KOPT-K1 (cell line): ENCODE results near the gene MINAR2.

Source experiments
- H3K27ac ChIP-seq: fragments of 200-600 bp; sonication (generic); 2 replicates; pipeline ENCODE4 v1.5.1; 2016; ENCODE audit warnings: antibody characterized with exemption, mild to moderate bottlenecking, low read depth, low read length; ENCODE audit not compliant: poor library complexity, severe bottlenecking
- H3K36me3 ChIP-seq: fragments of 200-600 bp; sonication (generic); 2 replicates; pipeline ENCODE4 v1.5.1; 2017; ENCODE audit warnings: antibody characterized with exemption, mild to moderate bottlenecking, low read length, moderate library complexity; ENCODE audit not compliant: insufficient read depth
- H3K9me3 ChIP-seq: fragments of 200-600 bp; sonication (generic); 2 replicates; pipeline ENCODE4 v1.5.1; 2017; ENCODE audit warnings: antibody characterized with exemption, low read length, mild to moderate bottlenecking; ENCODE audit not compliant: insufficient read depth, poor library complexity, severe bottlenecking

Gene MINAR2

DNA sequence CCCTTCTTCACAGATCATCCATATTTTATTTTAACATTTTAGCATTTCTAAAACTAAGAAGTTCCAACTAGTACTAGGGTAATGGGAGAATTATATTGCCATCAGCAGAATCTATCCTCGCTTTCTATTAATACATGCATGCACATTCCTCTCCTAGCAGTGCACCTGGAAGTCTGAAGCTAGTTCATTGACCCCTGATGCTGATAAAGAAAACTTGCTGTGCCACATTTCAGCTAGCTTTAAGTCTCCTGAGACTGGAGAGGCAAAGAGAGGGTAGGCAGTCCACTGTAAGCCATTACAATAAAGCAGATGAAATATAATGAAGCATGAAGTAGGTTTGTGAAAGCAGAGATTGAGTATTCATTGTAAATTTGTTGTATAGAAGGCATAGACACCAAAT lies 15.8 kb downstream of the MINAR2 start:
- Histone ChIP-seq H3K9me3 (no peaks in the 10 kb centered on the region), H3K36me3 (no peaks in the 10 kb centered on the region), H3K27ac (no peak overlapping the region)

DNA sequence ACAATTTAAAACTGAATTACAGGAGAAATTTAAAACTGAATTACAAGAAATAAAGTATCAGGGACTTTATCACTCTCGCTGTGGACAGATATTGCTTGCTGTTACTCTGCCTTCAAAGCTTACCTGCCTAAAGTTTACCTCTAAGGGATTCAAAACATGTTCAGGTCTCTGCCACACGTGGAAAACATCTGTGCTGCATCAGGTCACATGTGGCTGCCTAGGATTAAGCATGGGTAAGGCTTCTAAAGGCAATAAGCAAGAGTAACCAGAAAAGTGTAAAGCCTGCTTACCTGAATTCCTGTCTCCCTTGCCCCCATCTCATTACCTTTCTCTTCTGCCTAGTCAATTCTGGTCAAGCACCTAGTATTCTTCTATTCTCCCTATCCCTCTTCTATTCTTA lies 18.9 kb downstream of the MINAR2 start:
- H3K9me3 ChIP-seq: no peaks in the 10 kb centered on the region
- no peaks in the 10 kb centered on the region for H3K36me3 ChIP-seq
- H3K27ac ChIP-seq: no peak overlapping the region

- no peaks in the 10 kb centered on the region for H3K9me3 ChIP-seq
- H3K27ac ChIP-seq: no peak overlapping the region
- H3K36me3 ChIP-seq: no peaks in the 10 kb centered on the region
Measured at GRCh38 chr5:129767927-129768380, 20.1 kb downstream of the MINAR2 start.

- H3K36me3 ChIP-seq: no peaks in the 10 kb centered on the region
- H3K9me3 ChIP-seq: no peaks in the 10 kb centered on the region
- H3K27ac ChIP-seq: no peak overlapping the region
Measured at GRCh38 chr5:129768735-129769134, 20.8 kb downstream of the MINAR2 start.

GRCh38 chr5:129770024-129770820 lies 22.3 kb downstream of the MINAR2 start:
- H3K27ac ChIP-seq: no peak overlapping the region
- H3K36me3 ChIP-seq: no peaks in the 10 kb centered on the region
- no peaks in the 10 kb centered on the region for H3K9me3 ChIP-seq

DNA sequence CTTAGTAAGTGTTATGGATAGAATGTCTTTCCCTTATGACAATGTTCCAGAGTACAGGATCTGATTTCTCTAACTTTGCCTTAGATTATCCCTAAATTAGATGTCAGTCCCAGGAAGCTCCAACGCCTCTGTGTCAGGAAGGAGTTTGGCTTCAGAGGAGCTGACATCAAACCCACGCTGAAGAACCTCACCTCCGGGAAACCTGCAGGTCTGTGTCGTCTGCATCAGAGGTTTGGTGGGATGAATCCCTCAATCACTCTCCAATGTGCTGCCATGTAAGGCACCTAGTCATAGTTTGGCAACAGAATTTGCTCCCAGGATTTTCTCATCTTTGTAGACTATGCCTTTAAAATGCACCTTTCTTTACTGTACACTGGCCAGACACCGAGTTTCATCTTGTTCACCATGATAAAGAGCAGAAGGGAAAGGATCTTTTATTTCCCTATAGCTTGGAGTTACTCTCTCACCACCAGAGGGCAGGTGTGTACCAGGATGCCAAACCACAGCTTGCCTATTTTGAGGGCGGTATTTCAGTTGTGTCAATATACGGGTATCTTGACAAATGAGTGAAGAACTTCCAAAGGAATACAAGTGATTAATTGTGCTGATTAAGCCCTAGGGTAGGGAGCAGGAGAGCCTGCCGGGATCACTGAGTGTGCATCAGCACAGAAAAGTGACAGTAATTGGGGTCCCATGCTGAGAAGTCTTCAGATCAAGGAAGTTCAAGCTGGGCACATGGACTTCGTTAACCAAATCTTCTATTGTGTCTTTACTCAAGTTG lies 23.4 kb downstream of the MINAR2 start:
- no peak overlapping the region for H3K27ac ChIP-seq
- H3K36me3 ChIP-seq: no peaks in the 10 kb centered on the region
- H3K9me3 ChIP-seq: no peaks in the 10 kb centered on the region

GRCh38 chr5:129773376-129773775 lies 25.5 kb downstream of the MINAR2 start:
- Histone ChIP-seq H3K36me3 (no peaks in the 10 kb centered on the region), H3K9me3 (no peaks in the 10 kb centered on the region), H3K27ac (no peak overlapping the region)

- no peaks in the 10 kb centered on the region for H3K9me3 ChIP-seq
- no peak overlapping the region for H3K27ac ChIP-seq
- no peaks in the 10 kb centered on the region for H3K36me3 ChIP-seq
Measured at GRCh38 chr5:129781594-129781993, 33.7 kb downstream of the MINAR2 start.

DNA sequence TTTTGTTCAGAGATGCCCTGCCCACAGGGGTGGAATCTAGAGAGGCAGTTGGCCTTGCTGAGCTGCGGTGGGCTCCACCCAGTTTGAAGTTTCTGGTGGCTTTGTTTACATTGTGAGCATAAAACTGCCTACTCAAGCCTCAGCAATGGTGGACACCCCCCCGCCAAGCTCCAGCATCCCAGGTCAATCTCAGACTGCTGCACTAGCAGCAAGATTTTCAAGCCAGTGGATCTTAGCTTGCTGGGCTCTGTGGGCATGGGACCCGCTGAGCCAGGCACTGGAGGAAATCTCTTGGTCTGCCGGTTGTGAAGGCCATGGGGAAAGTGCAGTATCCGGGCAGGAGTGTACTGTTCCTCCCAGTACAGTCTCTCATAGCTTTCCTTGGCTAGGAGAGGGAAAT lies 55.5 kb downstream of the MINAR2 start:
- no peak overlapping the region for H3K27ac ChIP-seq
- no peaks in the 10 kb centered on the region for H3K36me3 ChIP-seq
- no peaks in the 10 kb centered on the region for H3K9me3 ChIP-seq

- Histone ChIP-seq H3K36me3 (no peaks in the 10 kb centered on the region), H3K27ac (no peak overlapping the region), H3K9me3 (no peaks in the 10 kb centered on the region)
Measured at GRCh38 chr5:129804705-129805104, 56.8 kb downstream of the MINAR2 start.

DNA sequence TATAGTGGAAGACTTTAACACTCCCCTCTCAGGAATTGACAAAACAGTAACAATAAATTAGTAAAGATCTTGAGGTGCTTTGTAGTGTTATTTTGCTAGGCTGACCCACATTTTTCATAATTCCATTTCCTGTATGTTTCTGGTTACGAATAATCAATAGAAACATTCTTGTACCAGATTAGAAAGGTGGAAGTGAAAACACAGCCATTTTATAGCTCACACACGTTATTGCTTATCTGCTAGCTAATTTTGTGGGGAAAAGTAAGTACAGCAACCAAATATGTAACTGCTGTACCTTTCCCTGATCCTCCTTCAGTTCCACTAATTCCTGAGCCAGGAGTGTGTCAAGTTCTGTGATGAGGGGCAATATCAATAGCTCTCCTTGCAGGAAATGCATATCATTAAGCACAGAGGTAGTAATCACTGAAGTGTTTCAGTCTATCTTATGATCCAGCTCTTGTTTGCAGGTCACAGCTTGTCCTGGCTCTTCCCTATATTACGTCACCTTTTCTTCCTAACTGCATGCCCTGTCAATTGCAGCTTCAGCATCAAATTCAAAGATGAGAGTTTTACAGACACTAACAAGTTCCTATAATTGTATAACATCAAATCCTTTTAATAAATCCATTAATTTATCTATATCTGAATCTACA lies 59.4 kb downstream of the MINAR2 start:
- no peak overlapping the region for H3K27ac ChIP-seq
- H3K36me3 ChIP-seq: no peaks in the 10 kb centered on the region
- no peaks in the 10 kb centered on the region for H3K9me3 ChIP-seq
